PC-9 (cell line): Measurements from ENCODE around the gene OBSL1.

Experiments used
- EZH2 ChIP-seq: fragments of 200-600 bp; sonication (generic); IDR thresholded peaks from 2 replicates; pipeline ENCODE4 v1.8.0; 2017; ENCODE audit warnings: antibody characterized with exemption, low read depth
- TF ChIP-seq, protein P1 (sequence below): fragments of 200-600 bp; sonication (generic); conservative IDR thresholded peaks from 2 replicates; pipeline ENCODE4 v1.6.1; 2017; ENCODE audit warnings: mixed run types, antibody characterized with exemption, mild to moderate bottlenecking, moderate library complexity

DNA sequence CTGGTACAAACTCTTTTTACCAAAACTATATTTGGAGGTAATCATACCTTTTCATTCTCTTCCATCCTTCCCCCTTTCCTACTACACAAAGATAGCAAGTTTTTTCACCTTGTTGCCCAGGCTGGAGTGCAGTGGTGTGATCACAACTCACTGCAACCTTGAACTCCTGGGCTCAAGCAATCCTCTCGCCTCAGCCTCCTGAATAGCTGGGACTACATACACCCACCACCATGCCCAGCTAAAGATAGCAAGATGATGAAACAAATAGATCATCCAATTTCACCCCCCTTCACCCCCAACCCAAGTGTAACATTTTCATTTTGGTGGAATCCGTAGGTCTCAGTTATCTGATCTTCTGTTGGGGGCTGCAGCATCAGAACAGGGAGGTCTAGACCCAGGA, 21.8 kb upstream of the OBSL1 start:
- TF ChIP-seq, protein P1, sequence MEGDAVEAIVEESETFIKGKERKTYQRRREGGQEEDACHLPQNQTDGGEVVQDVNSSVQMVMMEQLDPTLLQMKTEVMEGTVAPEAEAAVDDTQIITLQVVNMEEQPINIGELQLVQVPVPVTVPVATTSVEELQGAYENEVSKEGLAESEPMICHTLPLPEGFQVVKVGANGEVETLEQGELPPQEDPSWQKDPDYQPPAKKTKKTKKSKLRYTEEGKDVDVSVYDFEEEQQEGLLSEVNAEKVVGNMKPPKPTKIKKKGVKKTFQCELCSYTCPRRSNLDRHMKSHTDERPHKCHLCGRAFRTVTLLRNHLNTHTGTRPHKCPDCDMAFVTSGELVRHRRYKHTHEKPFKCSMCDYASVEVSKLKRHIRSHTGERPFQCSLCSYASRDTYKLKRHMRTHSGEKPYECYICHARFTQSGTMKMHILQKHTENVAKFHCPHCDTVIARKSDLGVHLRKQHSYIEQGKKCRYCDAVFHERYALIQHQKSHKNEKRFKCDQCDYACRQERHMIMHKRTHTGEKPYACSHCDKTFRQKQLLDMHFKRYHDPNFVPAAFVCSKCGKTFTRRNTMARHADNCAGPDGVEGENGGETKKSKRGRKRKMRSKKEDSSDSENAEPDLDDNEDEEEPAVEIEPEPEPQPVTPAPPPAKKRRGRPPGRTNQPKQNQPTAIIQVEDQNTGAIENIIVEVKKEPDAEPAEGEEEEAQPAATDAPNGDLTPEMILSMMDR, result no peak
- TF ChIP-seq EZH2, result no peak
